Stimulated activated naive CD8-positive, alpha-beta T cell treated with anti-CD3 and anti-CD28 coated beads, Interleukin-15, Interleukin-2, amounts not matched to agents 100 ng/mL and 50 ng/mL, for 24 hours (primary cell): ENCODE results near the gene RCOR1.
"Not testable (repeated sequence)": the region's sequence is repeated elsewhere in the genome, so short reads cannot be mapped to it uniquely, and the experiment has no call there.

Source experiments
- H3K27ac Mint-ChIP-seq: one replicate; pipeline ENCODE4 v1.8.0; 2021; ENCODE audit warnings: mild to moderate bottlenecking, mixed read lengths
- H3K27me3 Mint-ChIP-seq: one replicate; pipeline ENCODE4 v1.8.0; 2021; ENCODE audit warnings: mixed read lengths
- H3K36me3 Mint-ChIP-seq: one replicate; pipeline ENCODE4 v1.8.0; 2021; ENCODE audit warnings: low read depth, mixed read lengths
- H3K4me1 Mint-ChIP-seq: one replicate; pipeline ENCODE4 v1.8.0; 2021; ENCODE audit warnings: low read depth, mixed read lengths
- H3K4me3 Mint-ChIP-seq: one replicate; pipeline ENCODE4 v1.8.0; 2021; ENCODE audit warnings: mild to moderate bottlenecking, mixed read lengths
- H3K9me3 Mint-ChIP-seq: one replicate; pipeline ENCODE4 v1.8.0; 2021; ENCODE audit warnings: mixed read lengths

RCOR1 gene

DNA sequence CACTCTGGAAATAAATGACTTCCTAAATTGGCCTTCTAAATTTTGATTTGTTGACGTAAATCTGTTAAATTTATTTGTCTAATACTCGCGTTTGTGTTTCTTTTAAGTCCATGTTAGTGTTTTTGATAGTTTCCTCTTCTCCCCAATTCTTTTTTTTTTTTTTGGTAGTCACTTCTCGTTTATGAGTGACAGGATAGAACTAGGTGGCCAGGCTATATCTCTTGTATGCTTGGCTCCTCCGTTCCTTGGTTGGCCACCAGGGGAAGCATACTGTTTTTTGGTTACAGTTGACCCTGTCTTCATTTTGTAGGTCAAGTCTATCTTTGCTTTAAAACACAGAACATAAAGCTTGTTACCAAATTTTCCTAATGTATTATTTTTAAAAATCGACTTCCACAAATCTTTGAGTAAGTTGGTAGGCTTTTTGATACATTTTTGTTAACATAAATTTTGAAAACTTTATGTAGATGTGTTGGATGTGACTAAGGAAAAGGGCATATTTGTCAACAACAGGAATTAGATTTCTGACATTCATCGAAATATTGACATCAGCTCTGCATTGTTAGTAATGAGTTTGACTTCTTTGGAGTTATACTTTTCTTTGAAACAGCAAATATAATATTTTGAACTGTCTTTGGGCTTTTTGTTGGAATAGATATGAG is 2.2 kb downstream of the RCOR1 start:
- Mint-ChIP-seq H3K27ac (peak overlapping the region; percentile 28), H3K4me1 (peaks cover 42% of the 10 kb centered on the region), H3K4me3 (peak overlapping the region; percentile 81)

DNA sequence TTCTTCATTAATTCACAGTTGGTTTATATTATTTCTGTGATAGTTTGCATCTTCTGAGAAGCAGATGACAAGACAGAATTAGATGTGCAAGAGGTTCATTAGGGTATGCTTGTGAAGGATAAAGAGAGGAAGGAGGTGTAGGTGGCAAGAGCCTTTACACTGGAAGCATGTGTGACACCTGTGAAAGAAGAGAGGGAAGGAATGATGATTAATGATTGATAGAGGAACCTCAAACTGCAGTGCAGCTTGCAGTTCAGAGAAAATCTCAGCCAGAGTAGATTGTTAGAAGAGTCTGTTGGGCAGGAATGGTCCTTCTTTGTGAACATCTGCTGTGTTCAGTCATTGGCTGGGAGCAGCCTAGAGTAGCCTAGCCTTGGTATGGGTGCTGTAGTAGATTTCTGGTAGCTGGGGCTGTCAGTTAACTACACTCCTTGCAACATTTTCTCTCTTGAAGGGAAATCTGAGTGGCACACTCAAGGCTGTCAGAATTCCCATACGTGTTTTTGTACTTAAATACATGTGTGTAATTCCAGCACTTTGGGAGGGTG is 9.0 kb downstream of the RCOR1 start:
- no peaks in the 10 kb centered on the region for H3K27me3 Mint-ChIP-seq
- H3K9me3 Mint-ChIP-seq, result no peaks in the 10 kb centered on the region
- peaks cover 5% of the 10 kb centered on the region for H3K36me3 Mint-ChIP-seq
- peaks cover 45% of the 10 kb centered on the region for H3K4me1 Mint-ChIP-seq
- H3K27ac Mint-ChIP-seq, result no peak overlapping the region
- H3K4me3 Mint-ChIP-seq, result no peak overlapping the region

More for the DNA sequence above, 2.2 kb downstream of the RCOR1 start:
- Mint-ChIP-seq H3K9me3 (no peaks in the 10 kb centered on the region), H3K36me3 (peaks cover 4% of the 10 kb centered on the region), H3K27me3 (no peaks in the 10 kb centered on the region)

DNA sequence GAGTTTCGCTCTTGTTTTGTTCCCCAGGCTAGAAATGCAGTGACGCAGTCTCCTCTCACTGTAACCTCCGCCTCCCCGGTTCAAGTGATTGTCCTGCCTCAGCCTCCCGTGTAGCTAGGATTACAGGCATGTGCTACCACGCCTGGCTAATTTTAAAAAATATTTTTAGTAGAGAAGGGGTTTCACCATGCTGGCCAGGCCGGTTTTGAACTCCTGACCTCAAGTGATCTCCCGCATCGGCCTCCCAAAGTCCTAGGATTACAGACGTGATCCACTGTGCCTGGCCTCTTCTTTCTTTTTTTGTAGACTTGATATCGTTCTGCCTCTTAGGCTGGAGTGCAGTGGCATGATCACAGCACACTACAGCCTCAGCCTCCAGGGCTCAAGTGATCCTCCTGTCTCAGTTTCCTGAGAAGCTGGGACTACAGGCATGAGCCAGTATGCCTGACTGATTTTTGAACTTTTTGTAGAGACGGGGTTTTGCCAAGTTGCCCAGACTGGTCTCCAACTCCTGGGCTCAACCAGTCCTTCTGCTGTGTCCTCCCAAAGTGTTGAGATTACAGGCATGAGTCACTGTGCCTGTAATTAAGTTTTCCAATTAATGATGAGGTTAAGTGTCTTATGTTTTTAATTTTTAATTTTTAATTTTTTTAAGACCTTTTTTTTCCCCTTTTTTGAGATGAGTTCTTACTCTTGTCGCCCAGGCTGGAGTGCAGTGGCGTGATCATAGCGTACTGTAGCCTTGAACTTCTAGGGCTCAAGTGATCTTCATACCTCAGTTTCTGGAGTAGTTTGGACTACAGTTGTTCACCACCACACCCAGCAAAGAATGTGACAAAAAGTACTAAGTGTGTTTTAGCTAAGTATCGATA is 10.2 kb downstream of the RCOR1 start:
- Mint-ChIP-seq H3K4me3 (no peak overlapping the region), H3K36me3 (peaks cover 5% of the 10 kb centered on the region), H3K4me1 (peaks cover 45% of the 10 kb centered on the region), H3K9me3 (no peaks in the 10 kb centered on the region), H3K27ac (no peak overlapping the region), H3K27me3 (no peaks in the 10 kb centered on the region)

DNA sequence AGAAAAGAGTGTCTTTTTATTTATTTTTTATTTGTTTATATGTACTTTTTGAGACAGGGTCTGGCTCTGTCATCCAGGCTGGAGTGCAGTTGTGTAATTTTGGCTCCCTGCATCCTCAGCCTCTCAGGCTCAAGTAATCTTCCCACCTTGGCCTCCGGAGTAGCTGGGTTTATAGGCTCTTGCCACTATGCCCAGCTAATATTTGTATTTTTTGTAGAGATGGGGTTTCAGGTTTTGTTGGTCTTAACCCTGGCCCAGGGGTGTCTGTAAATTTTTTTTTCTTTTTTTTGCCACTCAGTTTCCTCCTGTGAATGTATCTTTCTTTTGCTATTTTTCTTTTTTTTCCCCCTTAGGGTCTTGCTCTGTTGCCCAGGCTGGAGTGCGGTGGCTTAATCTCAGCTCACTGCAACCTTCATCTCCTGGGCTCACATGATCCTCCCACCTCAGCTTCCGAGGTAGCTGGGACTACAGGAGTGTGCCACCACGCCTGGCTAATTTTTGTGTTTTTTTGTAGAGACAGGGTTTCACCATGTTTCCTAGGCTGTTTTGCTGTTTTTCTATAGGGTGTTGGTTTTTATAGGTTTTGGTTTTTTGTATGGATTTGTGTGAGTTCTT is 11.0 kb downstream of the RCOR1 start:
- Mint-ChIP-seq H3K4me3 (no peak overlapping the region), H3K36me3 (peaks cover 5% of the 10 kb centered on the region), H3K27me3 (no peaks in the 10 kb centered on the region), H3K27ac (no peak overlapping the region), H3K9me3 (no peaks in the 10 kb centered on the region), H3K4me1 (peaks cover 50% of the 10 kb centered on the region)

DNA sequence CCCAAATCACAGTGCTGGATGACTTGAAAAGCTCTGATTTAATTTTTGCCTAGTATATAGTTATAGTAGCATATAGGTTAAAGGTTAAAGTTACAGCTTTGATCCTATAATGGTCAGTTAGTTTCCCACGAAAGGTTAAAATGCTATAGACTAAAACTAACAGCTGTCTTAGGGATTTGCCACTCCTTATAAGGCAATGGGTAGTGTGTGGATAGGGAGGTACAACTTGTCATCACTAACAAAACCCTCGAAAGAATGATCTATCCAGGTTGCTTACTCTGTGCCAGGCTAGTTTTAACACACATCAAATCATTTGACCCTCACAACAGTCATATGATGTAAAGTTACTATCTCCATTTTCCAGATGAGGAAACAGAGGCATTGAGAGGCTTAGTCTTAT is 11.7 kb downstream of the RCOR1 start:
- Mint-ChIP-seq H3K4me3 (no peak overlapping the region), H3K4me1 (peaks cover 50% of the 10 kb centered on the region), H3K27ac (no peak overlapping the region), H3K36me3 (peaks cover 5% of the 10 kb centered on the region), H3K27me3 (no peaks in the 10 kb centered on the region), H3K9me3 (no peaks in the 10 kb centered on the region)

DNA sequence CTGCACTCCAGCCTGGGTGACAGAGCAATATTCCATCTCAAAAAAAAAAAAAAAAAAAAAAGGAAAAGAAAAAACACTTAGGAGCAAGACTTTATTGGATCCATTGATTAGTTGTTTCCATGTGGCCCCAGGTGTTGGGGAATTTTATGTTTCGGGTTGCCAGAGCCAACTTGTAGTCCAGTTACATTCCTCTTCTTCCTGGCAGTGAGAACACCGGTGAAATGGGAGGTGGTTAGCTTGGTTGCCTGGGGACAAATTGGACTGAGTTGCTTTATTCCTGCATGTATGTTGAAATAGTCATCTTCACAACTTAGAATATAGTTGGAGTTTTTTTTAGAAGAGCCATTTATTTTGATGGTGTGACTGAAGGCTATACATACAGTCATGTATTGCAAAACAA is 12.6 kb downstream of the RCOR1 start:
- Mint-ChIP-seq H3K4me1 (peaks cover 45% of the 10 kb centered on the region), H3K36me3 (no peaks in the 10 kb centered on the region)

DNA sequence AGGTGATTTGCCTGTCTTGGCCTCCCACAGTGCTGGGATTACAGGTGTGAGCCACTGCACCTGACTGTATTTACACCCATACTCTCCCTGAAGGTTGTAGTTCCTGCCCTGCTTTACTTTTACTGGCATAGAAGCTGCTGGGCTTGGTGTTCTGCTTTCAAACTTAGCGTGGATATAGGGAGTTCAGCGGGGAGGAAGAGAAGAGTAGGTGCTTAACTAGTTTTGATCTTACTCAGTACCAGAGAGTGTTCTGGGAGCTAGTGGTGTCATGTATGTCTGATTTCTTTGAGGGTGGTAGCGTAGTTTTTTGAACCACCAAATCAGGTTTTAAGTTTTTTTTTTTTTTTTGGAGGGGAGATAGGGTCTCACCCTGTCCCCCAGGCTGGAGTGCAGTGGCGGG is 13.8 kb downstream of the RCOR1 start:
- Mint-ChIP-seq H3K36me3 (no peaks in the 10 kb centered on the region), H3K9me3 (no peaks in the 10 kb centered on the region), H3K4me1 (peaks cover 50% of the 10 kb centered on the region), H3K27me3 (no peaks in the 10 kb centered on the region), H3K27ac (no peak overlapping the region), H3K4me3 (no peak overlapping the region)

More for the DNA sequence above, 12.6 kb downstream of the RCOR1 start:
- Mint-ChIP-seq H3K4me3 (no peak overlapping the region), H3K27ac (no peak overlapping the region), H3K27me3 (no peaks in the 10 kb centered on the region), H3K9me3 (no peaks in the 10 kb centered on the region)

DNA sequence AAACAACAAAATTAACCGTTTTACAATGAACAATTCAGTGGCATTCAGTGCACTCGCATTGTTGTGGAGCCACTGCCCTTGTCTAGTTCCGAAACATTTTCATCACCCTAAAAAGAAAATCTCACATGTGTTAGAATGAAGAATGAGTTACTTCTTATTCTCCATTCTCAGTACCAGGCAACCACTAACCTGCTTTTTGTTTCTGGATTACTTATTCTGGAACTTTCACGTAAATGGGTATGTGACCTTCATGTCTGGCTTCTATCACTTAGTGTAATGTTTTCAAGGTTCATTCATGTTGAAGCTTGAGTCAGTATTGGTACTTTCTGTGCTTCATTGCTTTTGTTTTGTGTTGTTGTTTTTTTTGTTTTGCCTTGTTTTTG is 15.6 kb downstream of the RCOR1 start:
- no peaks in the 10 kb centered on the region for H3K9me3 Mint-ChIP-seq
- no peak overlapping the region for H3K27ac Mint-ChIP-seq
- peaks cover 44% of the 10 kb centered on the region for H3K4me1 Mint-ChIP-seq
- H3K36me3 Mint-ChIP-seq, result peaks cover 5% of the 10 kb centered on the region
- H3K4me3 Mint-ChIP-seq, result no peak overlapping the region
- no peaks in the 10 kb centered on the region for H3K27me3 Mint-ChIP-seq

DNA sequence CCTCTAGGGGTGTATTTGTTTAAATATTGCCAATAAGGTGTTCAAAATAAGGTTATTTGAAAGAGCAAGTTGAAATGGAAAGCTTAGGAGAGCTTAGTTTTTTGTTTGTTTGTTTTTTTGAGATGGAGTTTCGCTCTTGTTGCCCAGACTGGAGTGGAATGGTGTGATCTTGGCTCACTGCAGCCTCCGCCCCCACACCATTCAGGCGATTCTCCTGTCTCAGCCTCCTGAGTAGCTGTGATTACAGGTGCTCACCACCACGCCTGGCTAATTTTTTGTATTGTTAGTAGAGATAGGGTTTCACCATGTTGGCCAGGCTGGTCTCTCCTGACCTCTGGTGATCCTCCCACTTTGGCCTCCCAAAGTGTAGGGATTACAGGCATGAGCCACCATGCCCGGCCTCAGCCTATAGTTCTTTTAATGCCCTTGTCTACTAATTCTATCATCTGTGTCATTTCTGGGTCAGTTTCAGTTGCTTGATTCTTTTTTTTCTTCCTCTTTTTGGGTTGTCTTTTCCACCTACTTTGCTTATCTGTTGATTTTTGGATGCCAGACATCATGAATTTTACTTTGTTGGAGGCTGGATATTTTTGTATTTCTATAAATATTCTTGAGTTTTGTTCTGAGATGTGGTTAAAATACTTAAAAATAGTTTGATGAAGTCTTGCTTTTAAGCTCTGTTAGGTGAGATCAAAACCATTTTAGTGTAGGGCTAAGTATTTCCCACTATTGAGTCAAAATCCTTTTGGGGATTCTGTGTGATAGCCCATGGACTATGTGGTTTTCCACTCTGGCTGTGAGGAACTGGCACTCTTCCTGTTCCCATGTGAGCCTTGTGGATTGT is 18.7 kb downstream of the RCOR1 start:
- no peaks in the 10 kb centered on the region for H3K9me3 Mint-ChIP-seq
- peaks cover 5% of the 10 kb centered on the region for H3K36me3 Mint-ChIP-seq
- H3K4me3 Mint-ChIP-seq, result no peak overlapping the region
- no peaks in the 10 kb centered on the region for H3K27me3 Mint-ChIP-seq
- H3K4me1 Mint-ChIP-seq, result peaks cover 23% of the 10 kb centered on the region
- no peak overlapping the region for H3K27ac Mint-ChIP-seq

DNA sequence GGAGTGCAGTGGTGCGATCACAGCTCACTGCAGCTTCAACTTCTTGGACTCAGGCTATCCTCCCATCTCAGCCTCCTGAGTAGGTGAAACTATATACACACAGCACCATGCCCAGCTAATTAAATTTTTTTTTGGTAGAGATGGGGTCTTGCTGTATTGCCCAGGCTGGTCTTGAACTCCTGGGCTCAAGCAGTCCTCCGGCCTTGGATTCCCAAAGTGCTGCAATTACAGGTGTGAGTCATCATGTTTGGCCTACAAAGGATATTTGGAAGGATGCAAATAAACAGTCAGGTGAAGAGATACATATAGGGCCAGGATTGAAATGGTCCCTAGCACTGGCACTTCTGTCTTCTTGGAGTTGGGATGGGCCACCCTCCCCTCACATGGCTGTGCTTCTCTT is 23.9 kb downstream of the RCOR1 start:
- H3K36me3 Mint-ChIP-seq, result peaks cover 5% of the 10 kb centered on the region
- H3K4me1 Mint-ChIP-seq, result peaks cover 24% of the 10 kb centered on the region
- no peak overlapping the region for H3K4me3 Mint-ChIP-seq
- no peaks in the 10 kb centered on the region for H3K9me3 Mint-ChIP-seq
- H3K27ac Mint-ChIP-seq, result no peak overlapping the region
- no peaks in the 10 kb centered on the region for H3K27me3 Mint-ChIP-seq

DNA sequence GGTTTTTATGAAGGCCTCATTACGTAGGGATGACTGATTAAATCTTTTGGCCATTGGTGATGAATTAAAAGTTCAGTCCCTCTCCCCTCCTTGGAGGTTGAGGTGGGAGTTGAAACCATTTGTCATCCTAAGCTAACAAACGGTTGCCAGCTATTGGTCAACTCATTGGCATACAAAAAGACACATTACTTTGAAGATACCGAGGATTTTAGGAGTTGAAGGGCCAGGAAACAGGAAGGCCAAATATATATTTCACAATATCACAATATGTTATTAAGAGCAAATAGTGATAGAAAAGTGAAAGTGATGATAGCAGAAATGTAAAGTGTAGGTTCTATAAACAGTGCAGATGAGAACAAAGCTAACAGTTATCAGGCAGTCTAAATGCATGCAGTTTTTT is 24.4 kb downstream of the RCOR1 start:
- Mint-ChIP-seq H3K4me1 (peaks cover 27% of the 10 kb centered on the region), H3K4me3 (no peak overlapping the region), H3K36me3 (peaks cover 5% of the 10 kb centered on the region), H3K9me3 (no peaks in the 10 kb centered on the region), H3K27ac (no peak overlapping the region), H3K27me3 (no peaks in the 10 kb centered on the region)

DNA sequence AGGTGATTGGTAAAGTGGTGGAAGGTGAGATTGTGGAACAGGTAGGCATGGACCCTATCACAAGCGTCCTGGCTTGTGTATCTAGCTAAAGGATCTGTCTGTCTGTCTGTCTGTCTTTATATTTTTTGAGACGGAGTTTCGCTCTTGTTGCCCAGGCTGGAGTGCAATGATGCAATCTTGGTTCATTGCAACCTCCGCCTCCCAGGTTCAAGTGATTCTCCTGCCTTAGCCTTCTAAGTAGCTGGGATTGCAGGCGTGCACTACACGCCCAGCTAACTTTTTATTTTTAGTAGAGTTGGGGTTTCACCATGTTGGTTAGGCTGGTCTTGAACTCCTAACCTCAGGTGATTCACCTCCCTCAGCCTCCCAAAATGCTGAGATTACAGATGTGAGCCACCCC is 26.6 kb downstream of the RCOR1 start:
- H3K27ac Mint-ChIP-seq, H3K9me3 Mint-ChIP-seq, H3K27me3 Mint-ChIP-seq, H3K36me3 Mint-ChIP-seq, H3K4me3 Mint-ChIP-seq: not testable (repeated sequence)
- peaks cover 41% of the 10 kb centered on the region for H3K4me1 Mint-ChIP-seq

DNA sequence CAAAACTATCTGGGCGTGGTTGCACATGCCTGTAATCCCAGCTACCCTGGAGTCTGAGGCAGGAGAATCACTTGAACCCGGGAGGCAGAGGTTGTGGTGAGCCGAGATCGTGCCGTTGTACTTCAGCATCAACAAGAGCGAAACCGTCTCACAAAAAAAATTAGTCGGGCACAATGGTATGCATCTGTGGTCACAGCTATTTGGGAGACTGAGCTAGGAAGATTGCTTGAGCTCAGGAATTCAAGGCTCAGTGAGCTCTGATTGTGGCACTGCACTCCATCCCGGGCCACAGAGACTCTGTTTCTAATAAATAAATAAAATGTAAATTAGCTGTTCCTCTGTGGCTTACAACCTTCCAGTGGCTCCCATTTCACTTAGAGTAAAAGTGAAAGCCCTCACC is 28.0 kb downstream of the RCOR1 start:
- H3K36me3 Mint-ChIP-seq, result no peaks in the 10 kb centered on the region
- H3K27ac Mint-ChIP-seq, result no peak overlapping the region
- H3K4me1 Mint-ChIP-seq, result peaks cover 42% of the 10 kb centered on the region
- H3K27me3 Mint-ChIP-seq, result no peaks in the 10 kb centered on the region
- no peaks in the 10 kb centered on the region for H3K9me3 Mint-ChIP-seq
- no peak overlapping the region for H3K4me3 Mint-ChIP-seq

DNA sequence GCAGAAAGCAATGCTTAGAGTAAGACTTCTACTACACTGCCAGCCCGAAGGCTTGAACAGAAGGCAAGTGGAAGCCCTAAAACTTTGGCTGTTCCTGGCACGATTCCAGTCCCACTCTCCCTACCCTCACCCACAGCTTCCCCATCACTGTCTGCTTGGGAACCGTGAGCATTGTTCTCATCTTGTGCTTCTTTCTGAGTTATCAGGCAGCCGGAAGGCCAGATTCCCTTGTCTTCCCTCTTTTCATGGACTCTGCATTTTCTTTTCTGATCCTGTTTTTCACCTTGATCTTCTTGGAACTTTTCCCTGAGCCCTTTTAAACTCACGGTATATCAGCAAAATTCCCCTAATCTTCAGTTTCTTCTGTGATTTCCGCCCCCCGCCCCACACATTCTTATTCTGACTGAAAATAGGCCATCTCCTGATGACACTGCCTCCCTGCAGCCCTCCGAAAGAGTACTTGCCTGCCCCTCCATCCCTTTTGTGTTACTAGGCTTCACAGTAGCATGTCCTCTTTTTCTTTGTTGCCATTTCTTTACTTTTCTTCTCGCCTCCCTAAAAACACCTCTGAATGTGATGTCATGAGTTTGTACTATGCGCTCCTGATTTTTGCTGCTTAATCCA is 29.9 kb downstream of the RCOR1 start:
- no peaks in the 10 kb centered on the region for H3K9me3 Mint-ChIP-seq
- no peak overlapping the region for H3K27ac Mint-ChIP-seq
- H3K27me3 Mint-ChIP-seq, result no peaks in the 10 kb centered on the region
- H3K4me3 Mint-ChIP-seq, result no peak overlapping the region
- H3K36me3 Mint-ChIP-seq, result peaks cover 7% of the 10 kb centered on the region
- H3K4me1 Mint-ChIP-seq, result peaks cover 43% of the 10 kb centered on the region
